ENCODE data around the gene RIMBP2. TPM values are rescaled to one million over a fixed set of nuclear protein-coding genes. Genes with fewer than 3 reads are reported as not detected.
A peak's percentile ranks its signal among the peaks of the same experiment; 100 is the strongest.

RIMBP2 gene
- total and polyA plus RNA-seq, 9 of the 15 experiments (the other 6 are each of a cell fraction or from before 2014, with no cell fraction given): not detected

GRCh38 chr12:130439250-130439649, 276.8 kb downstream of the RIMBP2 start:
- Histone ChIP-seq H3K27ac (ENCODE audit: extremely low read depth, low read depth, low read length) (no peak overlapping the region), H3K4me3 (no peak overlapping the region), H3K4me1 (replicated peaks in 1 of 2; ENCODE audit: control insufficient read depth in 2 of 2, insufficient read depth in 2 of 2, low read length in 2 of 2) (no peaks in the 10 kb centered on the region; a peak in 1 of 5 replicates), H3K9ac (ENCODE audit: insufficient read depth in 1 of 2, low read depth in 2 of 2, low read length in 2 of 2) (no peak overlapping the region), H4K20me1 (replicated peaks; ENCODE audit: control insufficient read depth, insufficient read depth, low read length) (no peaks in the 10 kb centered on the region; the same call in 1 of the 2 replicates), H3K9me3 (replicated peaks; ENCODE audit: control insufficient read depth, insufficient read depth, low read depth, low read length) (no peaks in the 10 kb centered on the region), H3K27me3 (ENCODE audit: control insufficient read depth in 2 of 2, insufficient read depth in 2 of 2, low read length in 2 of 2) (peaks cover 16 to 59% of the 10 kb centered on the region in 2 experiments; a peak in 4 of 5 replicates), H3K79me2 (ENCODE audit: control insufficient read depth, insufficient read depth, low read length) (no peaks in the 10 kb centered on the region), H3K9me1 (ENCODE audit: control insufficient read depth, insufficient read depth, low read length) (peaks cover 5% of the 10 kb centered on the region), H2AFZ (ENCODE audit: low read depth, low read length) (no peak overlapping the region), H3K4me2 (ENCODE audit: insufficient read depth, low read length) (no peak overlapping the region), H3K36me3 (ENCODE audit: control insufficient read depth, insufficient read depth, low read length) (no peaks in the 10 kb centered on the region)
- no TSS peak for BruUV-seq (replicated peaks)
- FAIRE-seq: no peak
- intact Hi-C loops (cut with micrococcal nuclease): no loop called here
- in situ Hi-C loops (cut with MboI): no loop called here
- no peak for ATAC-seq
- no peak for DNase-seq (ENCODE audit: extremely low read depth in 1 of 4, low spot score in 3 of 4)
- ChIA-PET CTCF (ENCODE audit: low intra/inter-chr PET ratio) (no interaction called here), POLR2A (no interaction called here)
- 9% methylated on average over 3 of the region's 3 CpGs for WGBS (ENCODE audit: insufficient coverage, low coverage, missing lambda C conversion rate)
- TF ChIP-seq KDM1A (IDR thresholded peaks at IDR 0.05) (peak in 1 of 2 experiments; percentile 39; a peak in 1 of 4 replicates), BCOR (IDR thresholded peaks at IDR 0.05) (no peak), ERF (CRISPR knock-in tag; IDR thresholded peaks at IDR 0.05) (no peak), EGR1 (conservative IDR thresholded peaks at IDR 0.05) (peak; percentile 67), ILF3 (IDR thresholded peaks at IDR 0.05; ENCODE audit: borderline replicate concordance) (no peak)

- Histone ChIP-seq H3K4me2 (ENCODE audit: insufficient read depth, low read length) (no peak overlapping the region), H3K79me2 (ENCODE audit: control insufficient read depth, insufficient read depth, low read length) (no peaks in the 10 kb centered on the region), H3K9ac (ENCODE audit: insufficient read depth in 1 of 2, low read depth in 2 of 2, low read length in 2 of 2) (no peak overlapping the region), H2AFZ (ENCODE audit: low read depth, low read length) (no peak overlapping the region), H3K9me3 (replicated peaks; ENCODE audit: control insufficient read depth, insufficient read depth, low read depth, low read length) (no peaks in the 10 kb centered on the region), H3K9me1 (ENCODE audit: control insufficient read depth, insufficient read depth, low read length) (peaks cover 5% of the 10 kb centered on the region), H3K4me3 (no peak overlapping the region), H3K27ac (ENCODE audit: extremely low read depth, low read depth, low read length) (no peak overlapping the region), H4K20me1 (replicated peaks; ENCODE audit: control insufficient read depth, insufficient read depth, low read length) (no peaks in the 10 kb centered on the region; the same call in 1 of the 2 replicates), H3K27me3 (ENCODE audit: control insufficient read depth in 2 of 2, insufficient read depth in 2 of 2, low read length in 2 of 2) (peaks cover 21 to 61% of the 10 kb centered on the region in 2 experiments), H3K36me3 (ENCODE audit: control insufficient read depth, insufficient read depth, low read length) (no peaks in the 10 kb centered on the region), H3K4me1 (replicated peaks in 1 of 2; ENCODE audit: control insufficient read depth in 2 of 2, insufficient read depth in 2 of 2, low read length in 2 of 2) (no peaks in the 10 kb centered on the region; a peak in 1 of 5 replicates)
- WGBS (ENCODE audit: insufficient coverage, low coverage, missing lambda C conversion rate): 7% methylated on average over 7 of the region's 13 CpGs
- TF ChIP-seq CC2D1A (IDR thresholded peaks at IDR 0.05): no peak
- TF ChIP-seq PTBP1 (IDR thresholded peaks at IDR 0.05; ENCODE audit: low read depth, low read length): no peak
- no peak for TF ChIP-seq CBFA2T3 (IDR thresholded peaks at IDR 0.05)
- no peak for TF ChIP-seq HNRNPL (IDR thresholded peaks at IDR 0.05; ENCODE audit: low read depth, low read length)
- no peak for TF ChIP-seq ZNF589 (CRISPR knock-in tag; IDR thresholded peaks at IDR 0.05; ENCODE audit: low read depth)
- no peak for DNase-seq (ENCODE audit: extremely low read depth in 1 of 4, low spot score in 3 of 4)
- BruUV-seq (replicated peaks): no TSS peak
- intact Hi-C loops (cut with micrococcal nuclease) (no loop called here), in situ Hi-C loops (cut with MboI) (no loop called here)
- FAIRE-seq: no peak
- no peak for ATAC-seq
- POLR2A ChIA-PET: no interaction called here
- CTCF ChIA-PET (ENCODE audit: low intra/inter-chr PET ratio): no interaction called here
These were observed 277.4 kb downstream of the RIMBP2 start for GRCh38 chr12:130438711-130439110.

Data from K562 (cell line).